ENCODE data around the gene RFC4.
A peak's percentile ranks its signal among the peaks of the same experiment; 100 is the strongest.

The RFC4 gene

GRCh38 chr3:186786922-186787321 lies 19.4 kb downstream of the RFC4 start:
- peak overlapping the region; percentile 100 for H3K4me3 Mint-ChIP-seq
- peaks cover 52% of the 10 kb centered on the region for H3K4me1 Mint-ChIP-seq (ENCODE audit: low read depth)
- H3K9me3 Mint-ChIP-seq, result no peaks in the 10 kb centered on the region
- H3K27me3 Mint-ChIP-seq, result no peaks in the 10 kb centered on the region
- peak overlapping the region; percentile 100 for H3K27ac Mint-ChIP-seq
- peaks cover 95% of the 10 kb centered on the region for H3K36me3 Mint-ChIP-seq (ENCODE audit: low read depth)
- no peak for DNase-seq

GRCh38 chr3:186785495-186786018 lies 20.7 kb downstream of the RFC4 start:
- Mint-ChIP-seq H3K4me1 (ENCODE audit: low read depth) (peaks cover 50% of the 10 kb centered on the region), H3K36me3 (ENCODE audit: low read depth) (peaks cover 82% of the 10 kb centered on the region), H3K27ac (peak overlapping the region; percentile 100), H3K27me3 (no peaks in the 10 kb centered on the region), H3K9me3 (no peaks in the 10 kb centered on the region), H3K4me3 (peak overlapping the region; percentile 100)
- DNase-seq, result no peak

GRCh38 chr3:186784820-186785494 lies 21.3 kb downstream of the RFC4 start:
- H3K27ac Mint-ChIP-seq, result peak overlapping the region; percentile 100
- no peaks in the 10 kb centered on the region for H3K9me3 Mint-ChIP-seq
- peaks cover 47% of the 10 kb centered on the region for H3K4me1 Mint-ChIP-seq (ENCODE audit: low read depth)
- H3K4me3 Mint-ChIP-seq, result peak overlapping the region; percentile 100
- peaks cover 76% of the 10 kb centered on the region for H3K36me3 Mint-ChIP-seq (ENCODE audit: low read depth)
- DNase-seq, result no peak
- no peaks in the 10 kb centered on the region for H3K27me3 Mint-ChIP-seq

DNA sequence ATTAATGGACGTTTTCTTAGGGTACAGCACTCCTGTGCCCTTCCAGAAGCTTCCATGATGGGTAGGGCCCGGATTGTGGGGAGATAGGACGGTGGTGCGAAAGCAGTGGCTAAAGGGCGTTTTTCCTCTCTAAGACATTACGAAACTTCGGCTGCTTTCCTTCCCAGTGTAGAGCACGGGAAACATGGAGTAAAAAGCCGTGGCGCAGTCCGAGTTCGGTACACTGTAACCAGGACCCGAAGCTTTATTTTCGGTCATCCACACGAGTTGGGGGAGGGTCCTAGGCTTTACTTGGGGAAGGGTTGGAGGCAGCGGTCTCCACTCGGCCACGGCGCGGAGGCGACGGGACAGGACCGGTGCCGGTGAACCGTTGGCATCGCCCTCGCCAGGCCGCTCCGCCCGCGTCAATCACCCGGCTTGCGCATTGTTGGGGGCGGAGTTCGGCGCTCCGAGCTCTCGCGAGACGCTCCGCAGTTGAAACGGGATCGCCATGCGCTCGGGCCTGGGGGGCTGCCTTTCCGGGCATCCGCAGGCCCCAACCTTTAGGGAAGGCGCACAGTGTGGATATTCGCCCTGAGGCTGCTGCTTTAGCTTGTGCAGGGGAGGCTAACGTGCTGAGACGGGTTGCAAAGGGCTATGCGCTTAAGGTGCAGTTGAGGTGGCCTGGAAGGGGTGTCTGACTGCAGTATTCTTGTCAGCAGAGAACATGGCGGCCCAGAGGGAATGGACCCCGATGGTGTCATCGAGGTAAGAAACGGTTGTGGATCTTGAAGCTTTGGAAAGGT lies 22.4 kb downstream of the RFC4 start:
- peak; percentile 87 for DNase-seq
- Mint-ChIP-seq H3K4me1 (ENCODE audit: low read depth) (peaks cover 41% of the 10 kb centered on the region), H3K36me3 (ENCODE audit: low read depth) (peaks cover 65% of the 10 kb centered on the region), H3K27ac (peak overlapping the region; percentile 100), H3K27me3 (no peaks in the 10 kb centered on the region), H3K9me3 (no peaks in the 10 kb centered on the region), H3K4me3 (peak overlapping the region; percentile 100)

GRCh38 chr3:186783058-186783730 lies 23.1 kb downstream of the RFC4 start, which contains the start of gene EIF4A2:
Gene EIF4A2 (plus strand): TSS chr3:186783577. CDS start chr3:186783611, 34 bp downstream.
- no peaks in the 10 kb centered on the region for H3K9me3 Mint-ChIP-seq
- no peaks in the 10 kb centered on the region for H3K27me3 Mint-ChIP-seq
- H3K36me3 Mint-ChIP-seq (ENCODE audit: low read depth), result peaks cover 58% of the 10 kb centered on the region
- H3K4me1 Mint-ChIP-seq (ENCODE audit: low read depth), result peaks cover 34% of the 10 kb centered on the region
- peak within 1 kb of the TSS; percentile 100 for H3K4me3 Mint-ChIP-seq
- H3K27ac Mint-ChIP-seq, result peak within 1 kb of the TSS; percentile 100
- peak; percentile 94 for DNase-seq

DNA sequence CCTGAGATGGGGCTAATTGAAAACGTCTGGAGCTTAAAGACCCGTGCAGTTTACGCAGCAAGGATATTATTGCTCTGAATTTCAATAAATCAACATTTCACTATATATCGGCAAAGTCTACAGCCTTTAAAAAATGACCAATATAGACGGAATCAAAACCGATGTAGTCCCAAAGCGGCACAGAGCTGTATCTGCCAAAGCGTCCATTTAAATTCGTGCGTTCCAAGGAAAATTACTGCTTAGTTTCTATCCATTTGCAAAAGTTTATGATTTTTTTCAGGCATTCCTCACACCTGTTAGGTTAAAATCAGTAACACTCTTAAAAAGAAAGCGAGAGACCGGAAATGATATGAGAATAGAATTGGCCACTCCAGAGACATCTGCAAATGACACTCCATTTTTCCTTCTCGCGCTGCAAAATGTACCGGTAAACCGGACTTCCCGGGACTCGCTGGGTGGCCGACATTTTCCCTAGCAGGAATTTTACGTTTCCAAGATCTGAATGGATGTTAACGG lies 23.7 kb downstream of the RFC4 start:
- Mint-ChIP-seq H3K4me1 (ENCODE audit: low read depth) (peaks cover 28% of the 10 kb centered on the region), H3K36me3 (ENCODE audit: low read depth) (peaks cover 52% of the 10 kb centered on the region), H3K27me3 (no peaks in the 10 kb centered on the region), H3K9me3 (no peaks in the 10 kb centered on the region), H3K4me3 (peak overlapping the region; percentile 100), H3K27ac (peak overlapping the region; percentile 100)
- no peak for DNase-seq

- Mint-ChIP-seq H3K27ac (no peak overlapping the region), H3K4me3 (no peak overlapping the region), H3K36me3 (ENCODE audit: low read depth) (peaks cover 18% of the 10 kb centered on the region), H3K27me3 (no peaks in the 10 kb centered on the region), H3K9me3 (no peaks in the 10 kb centered on the region), H3K4me1 (ENCODE audit: low read depth) (peaks cover 12% of the 10 kb centered on the region)
- no peak for DNase-seq
These were observed 27.1 kb downstream of the RFC4 start for GRCh38 chr3:186779204-186779603.

- H3K9me3 Mint-ChIP-seq, result peaks cover 4% of the 10 kb centered on the region
- H3K36me3 Mint-ChIP-seq (ENCODE audit: low read depth), result peaks cover 4% of the 10 kb centered on the region
- no peaks in the 10 kb centered on the region for H3K27me3 Mint-ChIP-seq
- no peak for DNase-seq
- no peak overlapping the region for H3K4me3 Mint-ChIP-seq
- H3K27ac Mint-ChIP-seq, result no peak overlapping the region
- H3K4me1 Mint-ChIP-seq (ENCODE audit: low read depth), result peaks cover 20% of the 10 kb centered on the region
These were observed 30.3 kb downstream of the RFC4 start for GRCh38 chr3:186775999-186776398.

DNA sequence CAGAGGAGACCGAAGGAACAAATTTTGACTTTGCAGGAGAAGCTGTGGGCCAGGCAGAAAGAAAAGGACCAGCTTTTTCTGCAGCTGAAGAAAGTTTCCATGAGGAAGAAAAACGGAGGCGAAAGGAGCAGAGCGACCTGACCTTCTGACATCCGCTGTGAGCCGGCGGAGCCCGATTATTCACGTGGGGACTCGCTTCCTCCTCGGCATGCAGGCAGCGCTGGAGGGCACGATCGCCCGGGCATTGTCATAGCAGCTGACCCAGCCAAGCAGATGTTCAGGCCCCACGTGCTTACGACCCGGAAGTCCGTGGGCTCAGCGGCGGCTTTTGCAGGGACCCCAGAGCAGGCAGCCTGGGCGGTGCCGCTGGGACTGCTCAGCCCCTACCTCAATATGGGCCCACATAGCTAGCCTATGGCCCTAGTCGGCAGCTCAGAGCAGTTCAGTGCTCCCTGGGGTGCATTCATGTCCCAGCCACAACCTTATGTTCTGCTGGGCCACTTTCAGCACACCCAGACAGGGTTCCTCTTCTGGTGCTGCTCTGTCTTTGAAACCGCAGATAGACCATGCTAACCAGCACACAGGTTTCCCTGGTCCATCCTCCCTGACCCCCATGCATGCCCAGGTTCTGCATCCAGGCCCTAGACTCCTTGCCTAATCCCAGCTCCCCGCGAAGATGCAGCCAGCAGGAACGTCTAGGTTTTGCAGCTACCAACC lies 33.4 kb downstream of the RFC4 start:
- no peaks in the 10 kb centered on the region for H3K27me3 Mint-ChIP-seq
- peak overlapping the region; percentile 98 for H3K27ac Mint-ChIP-seq
- H3K4me1 Mint-ChIP-seq (ENCODE audit: low read depth), result peaks cover 20% of the 10 kb centered on the region
- peaks cover 4% of the 10 kb centered on the region for H3K9me3 Mint-ChIP-seq
- H3K4me3 Mint-ChIP-seq, result peak overlapping the region; percentile 92
- peak; percentile 83 for DNase-seq
- H3K36me3 Mint-ChIP-seq (ENCODE audit: low read depth), result peaks cover 4% of the 10 kb centered on the region

- H3K27ac Mint-ChIP-seq, result peak overlapping the region; percentile 98
- H3K27me3 Mint-ChIP-seq, result no peaks in the 10 kb centered on the region
- peaks cover 20% of the 10 kb centered on the region for H3K4me1 Mint-ChIP-seq (ENCODE audit: low read depth)
- peaks cover 4% of the 10 kb centered on the region for H3K9me3 Mint-ChIP-seq
- peak overlapping the region; percentile 92 for H3K4me3 Mint-ChIP-seq
- DNase-seq, result no peak
- peaks cover 4% of the 10 kb centered on the region for H3K36me3 Mint-ChIP-seq (ENCODE audit: low read depth)
These were observed 34.0 kb downstream of the RFC4 start for GRCh38 chr3:186772281-186772694.

- H3K36me3 Mint-ChIP-seq (ENCODE audit: low read depth), result no peaks in the 10 kb centered on the region
- H3K9me3 Mint-ChIP-seq, result no peaks in the 10 kb centered on the region
- H3K4me1 Mint-ChIP-seq (ENCODE audit: low read depth), result peaks cover 5% of the 10 kb centered on the region
- H3K27ac Mint-ChIP-seq, result no peak overlapping the region
- no peaks in the 10 kb centered on the region for H3K27me3 Mint-ChIP-seq
- H3K4me3 Mint-ChIP-seq, result no peak overlapping the region
- DNase-seq, result no peak
These were observed 45.3 kb downstream of the RFC4 start for GRCh38 chr3:186760897-186761447.

- Mint-ChIP-seq H3K4me1 (ENCODE audit: low read depth) (peaks cover 5% of the 10 kb centered on the region), H3K36me3 (ENCODE audit: low read depth) (no peaks in the 10 kb centered on the region), H3K4me3 (no peak overlapping the region), H3K27me3 (no peaks in the 10 kb centered on the region), H3K27ac (no peak overlapping the region), H3K9me3 (no peaks in the 10 kb centered on the region)
- DNase-seq, result no peak
These were observed 46.0 kb downstream of the RFC4 start for GRCh38 chr3:186760141-186760833.

- DNase-seq, result no peak
- H3K27ac Mint-ChIP-seq, result no peak overlapping the region
- no peaks in the 10 kb centered on the region for H3K9me3 Mint-ChIP-seq
- no peaks in the 10 kb centered on the region for H3K36me3 Mint-ChIP-seq (ENCODE audit: low read depth)
- peaks cover 5% of the 10 kb centered on the region for H3K4me1 Mint-ChIP-seq (ENCODE audit: low read depth)
- no peak overlapping the region for H3K4me3 Mint-ChIP-seq
- no peaks in the 10 kb centered on the region for H3K27me3 Mint-ChIP-seq
These were observed 46.9 kb downstream of the RFC4 start for GRCh38 chr3:186759231-186759930.

Measured in activated T-cell treated with anti-CD3 and anti-CD28 coated beads, Interleukin-2, amount 50 U/mL, for 24 hours (primary cell).